ENCODE data around the gene AKR1C2. TPM values are rescaled to one million over a fixed set of nuclear protein-coding genes. Genes with fewer than 3 reads are reported as not detected.
"Not testable (repeated sequence)": the region's sequence is repeated elsewhere in the genome, so short reads cannot be mapped to it uniquely, and the experiment has no call there.

AKR1C2 gene
- total and polyA plus RNA-seq, 2 experiments from 2014 or later: 51.0 to 51.7 TPM

- Histone ChIP-seq H3K4me3 (no peak overlapping the region), H3K27ac (no peak overlapping the region), H3K9me2 (replicated peaks; ENCODE audit: insufficient read depth) (no peaks in the 10 kb centered on the region), H4K20me1 (ENCODE audit: insufficient read depth, poor library complexity, severe bottlenecking) (no peaks in the 10 kb centered on the region), H3K4me2 (no peak overlapping the region), H3K27me3 (no peaks in the 10 kb centered on the region), H3K79me2 (no peaks in the 10 kb centered on the region), H3K4me1 (ENCODE audit: insufficient read depth) (peaks cover 45% of the 10 kb centered on the region), H2AFZ (no peak overlapping the region), H3K36me3 (replicated peaks; ENCODE audit: insufficient read depth, low read depth) (no peaks in the 10 kb centered on the region), H3K9me3 (ENCODE audit: low read depth) (no peaks in the 10 kb centered on the region)
- 83% methylated on average over 2 of the region's 2 CpGs for WGBS (ENCODE audit: low lambda C conversion rate, missing lambda C conversion rate)
- no peak for TF ChIP-seq EZH2phosphoT487 (IDR thresholded peaks at IDR 0.05; ENCODE audit: low read depth, severe bottlenecking, unreplicated experiment)
- no peak for TF ChIP-seq EZH2 (IDR thresholded peaks at IDR 0.05; ENCODE audit: borderline replicate concordance)
- TF ChIP-seq CTCF (IDR thresholded peaks at IDR 0.05; ENCODE audit: poor library complexity): no peak
- DNase-seq (ENCODE audit: low spot score): no peak
These were observed 59.8 kb downstream of the AKR1C2 start for GRCh38 chr10:4943821-4944220.

- not testable (repeated sequence) for H3K36me3 ChIP-seq (replicated peaks; ENCODE audit: insufficient read depth, low read depth); H2AFZ ChIP-seq; H3K9me3 ChIP-seq (ENCODE audit: low read depth); H3K27ac ChIP-seq; H3K4me2 ChIP-seq; H3K79me2 ChIP-seq; H4K20me1 ChIP-seq (ENCODE audit: insufficient read depth, poor library complexity, severe bottlenecking); H3K9me2 ChIP-seq (replicated peaks; ENCODE audit: insufficient read depth); DNase-seq (ENCODE audit: low spot score); H3K4me3 ChIP-seq; H3K27me3 ChIP-seq
- peaks cover 44% of the 10 kb centered on the region for H3K4me1 ChIP-seq (ENCODE audit: insufficient read depth)
These were observed 60.2 kb downstream of the AKR1C2 start for GRCh38 chr10:4943416-4943815.

GRCh38 chr10:4942931-4943330 is 60.7 kb downstream of the AKR1C2 start:
- H3K4me3 ChIP-seq; H3K36me3 ChIP-seq (replicated peaks; ENCODE audit: insufficient read depth, low read depth); H3K9me3 ChIP-seq (ENCODE audit: low read depth); DNase-seq (ENCODE audit: low spot score); H2AFZ ChIP-seq; H3K9me2 ChIP-seq (replicated peaks; ENCODE audit: insufficient read depth); H3K27me3 ChIP-seq; H3K27ac ChIP-seq; H4K20me1 ChIP-seq (ENCODE audit: insufficient read depth, poor library complexity, severe bottlenecking); H3K4me2 ChIP-seq; H3K79me2 ChIP-seq: not testable (repeated sequence)
- H3K4me1 ChIP-seq (ENCODE audit: insufficient read depth): peaks cover 39% of the 10 kb centered on the region
- whole genome bisulfite sequencing (ENCODE audit: low lambda C conversion rate, missing lambda C conversion rate): 74% methylated on average over 2 of the region's 2 CpGs

- WGBS (ENCODE audit: low lambda C conversion rate, missing lambda C conversion rate): 85% methylated on average over 5 of the region's 5 CpGs
- H3K9me3 ChIP-seq (ENCODE audit: low read depth): no peaks in the 10 kb centered on the region
- TF ChIP-seq EZH2phosphoT487 (IDR thresholded peaks at IDR 0.05; ENCODE audit: low read depth, severe bottlenecking, unreplicated experiment): no peak
- no peak for TF ChIP-seq EZH2 (IDR thresholded peaks at IDR 0.05; ENCODE audit: borderline replicate concordance)
- no peak for TF ChIP-seq CTCF (IDR thresholded peaks at IDR 0.05; ENCODE audit: poor library complexity)
- peak; percentile 32 for DNase-seq (ENCODE audit: low spot score)
- H3K27me3 ChIP-seq: no peaks in the 10 kb centered on the region
- H3K4me2 ChIP-seq: no peak overlapping the region
- H3K79me2 ChIP-seq: no peaks in the 10 kb centered on the region
- peak overlapping the region; percentile 44 for H3K27ac ChIP-seq
- H4K20me1 ChIP-seq (ENCODE audit: insufficient read depth, poor library complexity, severe bottlenecking): no peaks in the 10 kb centered on the region
- no peaks in the 10 kb centered on the region for H3K36me3 ChIP-seq (replicated peaks; ENCODE audit: insufficient read depth, low read depth)
- H3K4me1 ChIP-seq (ENCODE audit: insufficient read depth): peaks cover 30% of the 10 kb centered on the region
- H3K9me2 ChIP-seq (replicated peaks; ENCODE audit: insufficient read depth): no peaks in the 10 kb centered on the region
- H2AFZ ChIP-seq: no peak overlapping the region
- no peak overlapping the region for H3K4me3 ChIP-seq
These were observed 61.9 kb downstream of the AKR1C2 start for GRCh38 chr10:4941540-4942330.

GRCh38 chr10:4940909-4941308 is 62.7 kb downstream of the AKR1C2 start:
- H4K20me1 ChIP-seq (ENCODE audit: insufficient read depth, poor library complexity, severe bottlenecking); H2AFZ ChIP-seq; DNase-seq (ENCODE audit: low spot score); H3K9me3 ChIP-seq (ENCODE audit: low read depth); H3K9me2 ChIP-seq (replicated peaks; ENCODE audit: insufficient read depth); H3K79me2 ChIP-seq; H3K4me2 ChIP-seq; H3K36me3 ChIP-seq (replicated peaks; ENCODE audit: insufficient read depth, low read depth); H3K27me3 ChIP-seq; H3K4me3 ChIP-seq: not testable (repeated sequence)
- peak overlapping the region; percentile 29 for H3K27ac ChIP-seq
- WGBS (ENCODE audit: low lambda C conversion rate, missing lambda C conversion rate): 90% methylated on average over 2 of the region's 2 CpGs
- H3K4me1 ChIP-seq (ENCODE audit: insufficient read depth): peaks cover 22% of the 10 kb centered on the region

GRCh38 chr10:4940073-4940428 is 63.6 kb downstream of the AKR1C2 start:
- Histone ChIP-seq H3K4me2 (peak overlapping the region; percentile 56), H3K27ac (peak overlapping the region; percentile 71), H3K4me1 (ENCODE audit: insufficient read depth) (peaks cover 15% of the 10 kb centered on the region)
- not testable (repeated sequence) for H3K79me2 ChIP-seq; H4K20me1 ChIP-seq (ENCODE audit: insufficient read depth, poor library complexity, severe bottlenecking); H3K9me3 ChIP-seq (ENCODE audit: low read depth); H2AFZ ChIP-seq; H3K27me3 ChIP-seq; H3K36me3 ChIP-seq (replicated peaks; ENCODE audit: insufficient read depth, low read depth); H3K9me2 ChIP-seq (replicated peaks; ENCODE audit: insufficient read depth); H3K4me3 ChIP-seq; DNase-seq (ENCODE audit: low spot score)
- 73% methylated on average over 6 of the region's 6 CpGs for WGBS (ENCODE audit: low lambda C conversion rate, missing lambda C conversion rate)
